ENCODE measurements around the gene TEAD1.

TEAD1 gene

DNA sequence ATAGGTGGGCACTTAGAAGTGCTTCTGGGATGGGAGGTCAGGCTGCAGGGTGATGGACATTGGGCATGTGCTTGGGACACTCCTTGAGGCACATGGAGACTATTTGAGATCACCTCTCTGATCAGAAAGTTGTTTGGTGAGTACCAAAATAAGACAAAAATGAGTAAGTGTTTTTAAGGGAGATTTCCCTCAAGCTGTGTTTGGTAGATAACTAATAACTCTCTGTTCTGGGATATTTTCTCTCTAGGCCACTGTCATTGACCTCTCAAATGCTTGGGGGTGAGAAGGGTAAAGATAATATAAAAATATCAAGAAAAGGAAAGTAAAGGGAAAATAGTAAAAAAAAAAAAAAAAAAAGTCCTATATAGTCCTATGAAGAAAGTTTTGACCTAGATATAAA, 117.8 kb downstream of the TEAD1 start:
- no peaks in the 10 kb centered on the region for H4K20me1 ChIP-seq
- TF ChIP-seq Cebpa-rat (IDR thresholded peaks at IDR 0.05) = no peak
- no peak overlapping the region for H3K4me2 ChIP-seq
- no peaks in the 10 kb centered on the region for H3K27me3 ChIP-seq
- no peak overlapping the region for H3K9ac ChIP-seq
- H3K9me3 ChIP-seq (replicated peaks in 1 of 11) = 0 out of 22 replicates have a peak, but pooled peaks cover 0 to 3% (median 0%) of the 10 kb centered on the region in 11 experiments
- H3K36me3 ChIP-seq = no peaks in the 10 kb centered on the region
- no peak overlapping the region for H3K4me3 ChIP-seq
- H3K4me1 ChIP-seq = no peaks in the 10 kb centered on the region
- H3K27ac ChIP-seq = no peak overlapping the region

- H3K4me1 ChIP-seq = no peaks in the 10 kb centered on the region
- no peak overlapping the region for H3K4me3 ChIP-seq
- H3K27me3 ChIP-seq = no peaks in the 10 kb centered on the region
- no peaks in the 10 kb centered on the region for H4K20me1 ChIP-seq
- H3K9me3 ChIP-seq (replicated peaks in 1 of 11) = 0 out of 22 replicates have a peak, but pooled peaks cover 0 to 3% (median 0%) of the 10 kb centered on the region in 11 experiments
- no peak overlapping the region for H3K27ac ChIP-seq
- no peaks in the 10 kb centered on the region for H3K36me3 ChIP-seq
- no peak for TF ChIP-seq Cebpa-rat (IDR thresholded peaks at IDR 0.05)
- H3K4me2 ChIP-seq = no peak overlapping the region
- H3K9ac ChIP-seq = no peak overlapping the region
These were observed 118.4 kb downstream of the TEAD1 start for GRCh38 chr11:12792590-12792989.

GRCh38 chr11:12793065-12793464, 118.8 kb downstream of the TEAD1 start:
- Histone ChIP-seq H4K20me1 (no peaks in the 10 kb centered on the region), H3K4me2 (no peak overlapping the region), H3K27me3 (no peaks in the 10 kb centered on the region), H3K9ac (no peak overlapping the region), H3K4me3 (no peak overlapping the region), H3K27ac (no peak overlapping the region), H3K4me1 (no peaks in the 10 kb centered on the region), H3K9me3 (replicated peaks in 1 of 11) (0 out of 22 replicates have a peak, but pooled peaks cover 0 to 3% (median 0%) of the 10 kb centered on the region in 11 experiments), H3K36me3 (no peaks in the 10 kb centered on the region)
- no peak for TF ChIP-seq Cebpa-rat (IDR thresholded peaks at IDR 0.05)

- no peaks in the 10 kb centered on the region for H3K36me3 ChIP-seq
- H3K9ac ChIP-seq = no peak overlapping the region
- no peaks in the 10 kb centered on the region for H3K27me3 ChIP-seq
- H4K20me1 ChIP-seq = no peaks in the 10 kb centered on the region
- H3K27ac ChIP-seq = no peak overlapping the region
- TF ChIP-seq Cebpa-rat (IDR thresholded peaks at IDR 0.05) = no peak
- 0 out of 22 replicates have a peak, but pooled peaks cover 0 to 3% (median 0%) of the 10 kb centered on the region in 11 experiments for H3K9me3 ChIP-seq (replicated peaks in 1 of 11)
- H3K4me3 ChIP-seq = no peak overlapping the region
- no peaks in the 10 kb centered on the region for H3K4me1 ChIP-seq
- H3K4me2 ChIP-seq = no peak overlapping the region
These were observed 119.3 kb downstream of the TEAD1 start for GRCh38 chr11:12793506-12793905.

GRCh38 chr11:12794576-12795230, 120.5 kb downstream of the TEAD1 start:
- no peak overlapping the region for H3K9ac ChIP-seq
- no peak overlapping the region for H3K27ac ChIP-seq
- no peak overlapping the region for H3K4me3 ChIP-seq
- no peaks in the 10 kb centered on the region for H3K27me3 ChIP-seq
- H3K4me2 ChIP-seq = no peak overlapping the region
- 0 out of 22 replicates have a peak, but pooled peaks cover 0 to 3% (median 0%) of the 10 kb centered on the region in 11 experiments for H3K9me3 ChIP-seq (replicated peaks in 1 of 11)
- H4K20me1 ChIP-seq = no peaks in the 10 kb centered on the region
- TF ChIP-seq Cebpa-rat (IDR thresholded peaks at IDR 0.05) = no peak
- no peaks in the 10 kb centered on the region for H3K4me1 ChIP-seq
- H3K36me3 ChIP-seq = no peaks in the 10 kb centered on the region

DNA sequence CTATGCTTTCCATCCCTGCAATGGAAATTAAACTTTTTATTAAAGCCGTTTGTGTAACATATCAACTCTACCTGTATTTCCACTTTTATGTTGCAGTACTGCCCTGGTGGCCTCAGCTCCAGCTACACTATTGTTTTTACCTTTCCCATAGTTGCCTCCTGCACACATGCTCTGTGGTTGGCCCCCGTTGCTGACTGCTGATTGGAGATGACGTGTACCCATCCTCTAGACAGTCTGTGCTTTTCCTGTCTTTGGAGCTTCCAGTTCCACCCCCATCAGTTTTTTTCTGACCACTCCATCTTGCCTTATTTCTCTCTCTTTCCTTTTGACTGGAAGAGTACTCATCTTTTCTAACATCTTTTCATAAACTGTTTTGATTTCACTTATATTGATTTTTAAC, 123.8 kb downstream of the TEAD1 start:
- no peak overlapping the region for H3K27ac ChIP-seq
- H3K36me3 ChIP-seq = no peaks in the 10 kb centered on the region
- H3K9me3 ChIP-seq (replicated peaks in 1 of 11) = no peaks in the 10 kb centered on the region
- H3K4me1 ChIP-seq = no peaks in the 10 kb centered on the region
- H4K20me1 ChIP-seq = no peaks in the 10 kb centered on the region
- no peak overlapping the region for H3K4me3 ChIP-seq
- TF ChIP-seq Cebpa-rat (IDR thresholded peaks at IDR 0.05) = no peak
- no peak overlapping the region for H3K4me2 ChIP-seq
- no peak overlapping the region for H3K9ac ChIP-seq
- H3K27me3 ChIP-seq = no peaks in the 10 kb centered on the region

- H4K20me1 ChIP-seq = no peaks in the 10 kb centered on the region
- H3K4me3 ChIP-seq = no peak overlapping the region
- no peaks in the 10 kb centered on the region for H3K27me3 ChIP-seq
- no peak overlapping the region for H3K27ac ChIP-seq
- no peak overlapping the region for H3K4me2 ChIP-seq
- no peaks in the 10 kb centered on the region for H3K4me1 ChIP-seq
- no peaks in the 10 kb centered on the region for H3K36me3 ChIP-seq
- no peaks in the 10 kb centered on the region for H3K9me3 ChIP-seq (replicated peaks in 1 of 11)
- TF ChIP-seq Cebpa-rat (IDR thresholded peaks at IDR 0.05) = no peak
- H3K9ac ChIP-seq = no peak overlapping the region
These were observed 124.4 kb downstream of the TEAD1 start for GRCh38 chr11:12798609-12799011.

DNA sequence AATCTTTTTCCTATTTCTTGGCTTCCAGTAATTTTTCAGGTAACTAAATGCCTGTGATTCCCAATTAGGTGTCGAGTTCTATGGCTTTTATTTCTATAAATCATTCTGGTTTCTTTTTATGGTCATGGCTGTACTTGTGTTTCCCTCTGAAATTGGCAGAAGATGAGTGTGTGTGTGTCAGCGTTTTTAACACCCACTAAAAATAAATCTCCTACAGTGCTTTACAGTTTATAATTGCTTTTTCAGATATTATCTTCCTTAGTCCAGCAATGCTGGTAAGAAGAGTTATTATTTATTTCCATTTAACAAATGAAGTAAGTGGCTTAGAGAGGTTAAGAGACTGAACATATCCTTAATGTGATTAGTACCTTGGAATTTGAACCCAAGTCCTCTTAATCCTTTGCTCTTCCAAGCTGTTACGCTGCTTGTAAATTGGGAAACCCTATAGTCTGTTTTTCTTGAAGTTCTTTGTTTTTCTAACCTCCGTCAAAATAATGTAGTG, 125.2 kb downstream of the TEAD1 start:
- Histone ChIP-seq H3K9me3 (replicated peaks in 1 of 11) (no peaks in the 10 kb centered on the region), H3K27me3 (no peaks in the 10 kb centered on the region), H3K4me1 (no peaks in the 10 kb centered on the region), H3K9ac (no peak overlapping the region), H3K36me3 (no peaks in the 10 kb centered on the region), H3K4me2 (no peak overlapping the region), H3K4me3 (no peak overlapping the region), H4K20me1 (no peaks in the 10 kb centered on the region), H3K27ac (no peak overlapping the region)
- TF ChIP-seq Cebpa-rat (IDR thresholded peaks at IDR 0.05) = no peak

DNA sequence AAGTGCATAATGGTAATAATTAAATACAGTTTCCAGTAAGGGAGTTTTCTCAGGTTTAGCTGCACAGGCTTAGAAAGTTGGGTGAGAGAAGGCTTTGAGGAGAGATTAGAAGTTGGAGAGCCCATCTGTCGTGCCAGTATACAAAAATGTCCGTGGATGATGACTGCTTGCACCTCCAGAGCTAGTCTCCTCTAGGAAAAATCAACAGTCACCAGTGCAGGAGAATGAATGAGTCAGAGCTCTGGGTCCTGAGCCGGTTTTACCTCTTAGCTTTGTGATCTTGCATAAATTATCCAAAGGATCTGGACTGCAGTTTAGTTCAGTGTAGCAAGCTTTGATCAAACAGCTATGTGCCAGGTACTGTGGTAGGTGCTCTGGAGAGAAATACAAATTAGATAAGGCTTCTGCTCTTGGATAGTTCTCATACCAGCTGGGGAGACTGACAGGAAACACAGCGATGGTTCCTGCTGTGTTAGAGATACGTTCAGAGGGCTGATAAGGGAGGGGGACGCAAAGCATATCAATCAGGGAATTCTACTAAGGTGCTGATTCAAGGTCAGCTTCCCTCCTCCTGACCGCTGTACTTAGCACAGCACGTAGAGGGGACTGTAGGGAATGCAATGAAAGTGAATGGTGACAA, 125.9 kb downstream of the TEAD1 start:
- TF ChIP-seq Cebpa-rat (IDR thresholded peaks at IDR 0.05) = no peak
- Histone ChIP-seq H3K27me3 (no peaks in the 10 kb centered on the region), H3K36me3 (no peaks in the 10 kb centered on the region), H3K4me1 (no peaks in the 10 kb centered on the region), H3K9ac (no peak overlapping the region), H3K4me3 (no peak overlapping the region), H3K27ac (no peak overlapping the region), H3K9me3 (replicated peaks in 1 of 11) (no peaks in the 10 kb centered on the region), H3K4me2 (no peak overlapping the region), H4K20me1 (no peaks in the 10 kb centered on the region)

DNA sequence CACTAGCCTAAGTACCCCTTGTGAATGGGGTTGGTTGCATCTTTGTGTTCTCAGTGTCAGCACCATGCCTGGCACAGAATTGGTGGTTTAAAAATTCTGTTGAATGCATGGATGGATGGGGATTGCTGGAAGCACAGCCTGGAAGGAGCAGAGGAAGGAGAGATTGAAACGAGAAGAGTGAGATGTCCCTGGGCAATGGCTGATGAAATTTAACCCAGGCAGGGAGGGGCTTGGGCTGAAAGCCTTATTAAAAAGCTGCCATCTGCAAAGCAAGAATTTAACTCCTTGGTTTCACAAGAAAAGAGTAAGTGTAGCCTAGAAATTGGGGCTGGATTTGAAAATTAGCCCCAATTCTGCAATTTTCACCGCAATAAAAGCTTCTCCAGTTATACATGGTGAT, 126.7 kb downstream of the TEAD1 start:
- Histone ChIP-seq H3K27me3 (no peaks in the 10 kb centered on the region), H3K4me1 (no peaks in the 10 kb centered on the region), H3K27ac (no peak overlapping the region), H3K9me3 (replicated peaks in 1 of 11) (no peaks in the 10 kb centered on the region), H3K9ac (no peak overlapping the region), H4K20me1 (no peaks in the 10 kb centered on the region), H3K36me3 (no peaks in the 10 kb centered on the region), H3K4me3 (no peak overlapping the region), H3K4me2 (no peak overlapping the region)
- no peak for TF ChIP-seq Cebpa-rat (IDR thresholded peaks at IDR 0.05)
